IMR-90 (cell line): ENCODE results near the gene NDUFA13. TPM values are rescaled to one million over a fixed set of nuclear protein-coding genes. Genes with fewer than 3 reads are reported as not detected.

Experiments
- ATAC-seq: fragments of 200-7000 bp; cut with Tn5 transposase; 2 replicates; pipeline ENCODE4 v1.9.1; 2020; ENCODE audit warnings: low read depth, mild to moderate bottlenecking, moderate library complexity
- BruUV-seq: library from RNA; stranded (reverse); fragments of 400-500 nt; replicated peaks from 2 replicates; lab custom pipeline; 2021; lab: Mats Ljungman, UMichigan
- CTCF ChIA-PET: fragments of 300-600 bp; formaldehyde crosslinking; extraction: SDS; loops from one replicate; lab custom pipeline; 2021; ENCODE audit warnings: antibody characterized with exemption; lab: Yijun Ruan, JAX
- POLR2A ChIA-PET: fragments of 300-600 bp; sonication (Branson Sonifier 250); formaldehyde crosslinking; loops from one replicate; lab custom pipeline; 2022; ENCODE audit warnings: antibody characterized with exemption; ENCODE audit not compliant: unreplicated experiment; lab: Charles Lee
- DNase-seq: peaks from one replicate; pipeline ENCODE4 v3.0.0; 2013
- H2AFZ ChIP-seq: replicated peaks from 2 replicates; pipeline ENCODE3; 2013; ENCODE audit warnings: low read length, mild to moderate bottlenecking; ENCODE audit not compliant: poor library complexity
- H2AK5ac ChIP-seq: 2 replicates; pipeline ENCODE4 v1.6.1; 2013; ENCODE audit warnings: low read depth, low read length, inconsistent platforms
- H2AK9ac ChIP-seq: replicated peaks from 2 replicates; pipeline ENCODE3; 2013; ENCODE audit warnings: mild to moderate bottlenecking, low read depth, low read length, moderate library complexity; ENCODE audit not compliant: poor library complexity
- H2BK120ac ChIP-seq: 2 replicates; pipeline ENCODE4 v1.6.1; 2013; ENCODE audit warnings: low read depth, low read length, inconsistent platforms
- H2BK15ac ChIP-seq: 3 replicates; pipeline ENCODE4 v1.6.1; 2013; ENCODE audit warnings: low read depth, low read length, inconsistent platforms
- H2BK20ac ChIP-seq: 2 replicates; pipeline ENCODE4 v1.6.1; 2013; ENCODE audit warnings: low read depth, mild to moderate bottlenecking, inconsistent platforms, low read length, moderate library complexity
- H2BK5ac ChIP-seq: 2 replicates; pipeline ENCODE4 v1.6.1; 2013; ENCODE audit warnings: mild to moderate bottlenecking, low read depth, low read length, inconsistent platforms; ENCODE audit not compliant: poor library complexity, severe bottlenecking
- H3K14ac ChIP-seq: replicated peaks from 2 replicates; pipeline ENCODE4 v1.6.1; 2013; ENCODE audit warnings: low read depth, low read length, inconsistent platforms
- H3K18ac ChIP-seq: 2 replicates; pipeline ENCODE4 v1.6.1; 2013; ENCODE audit warnings: low read depth, low read length, control low read depth
- H3K23ac ChIP-seq: 2 replicates; pipeline ENCODE4 v1.6.1; 2013; ENCODE audit warnings: low read depth, low read length, inconsistent platforms
- H3K27ac ChIP-seq: 2 replicates; pipeline ENCODE4 v1.5.1; 2013; ENCODE audit warnings: mild to moderate bottlenecking, control low read depth, low read length; ENCODE audit not compliant: insufficient read depth
- H3K27me3 ChIP-seq: 2 replicates; pipeline ENCODE4 v1.6.1; 2013; ENCODE audit warnings: low read length; ENCODE audit not compliant: control insufficient read depth, insufficient read depth
- H3K36me3 ChIP-seq: 2 replicates; pipeline ENCODE4 v1.6.1; 2013; ENCODE audit warnings: low read length, mixed read lengths; ENCODE audit not compliant: control insufficient read depth, insufficient read depth
- H3K4ac ChIP-seq: 2 replicates; pipeline ENCODE4 v1.6.1; 2013; ENCODE audit warnings: low read depth, low read length, inconsistent platforms
- H3K4me1 ChIP-seq: 2 replicates; pipeline ENCODE4 v1.6.1; 2013; ENCODE audit warnings: low read length, mixed read lengths; ENCODE audit not compliant: control insufficient read depth, insufficient read depth
- H3K4me2 ChIP-seq: 2 replicates; pipeline ENCODE4 v1.6.1; 2013; ENCODE audit warnings: low read depth, mild to moderate bottlenecking, control low read depth, low read length, moderate library complexity
- H3K4me3 ChIP-seq: 2 replicates; pipeline ENCODE4 v1.5.1; 2013; ENCODE audit warnings: low read depth, mild to moderate bottlenecking, control low read depth, low read length, moderate library complexity; ENCODE audit not compliant: insufficient read depth
- H3K56ac ChIP-seq: 2 replicates; pipeline ENCODE4 v1.6.1; 2013; ENCODE audit warnings: low read length, inconsistent platforms; ENCODE audit not compliant: insufficient read depth; ENCODE audit errors: extremely low read depth
- H3K79me1 ChIP-seq, 2 experiments: 2 replicates each; pipeline ENCODE4 v1.6.1; 2013; ENCODE audit warnings: low read length in 2 of 2, inconsistent platforms in 1 of 2, low read depth in 1 of 2
- H3K9ac ChIP-seq: 2 replicates; pipeline ENCODE4 v1.6.1; 2013; ENCODE audit warnings: low read depth, low read length, control low read depth
- H3K9me1 ChIP-seq: 2 replicates; pipeline ENCODE4 v1.6.1; 2013; ENCODE audit warnings: low read length, inconsistent platforms; ENCODE audit not compliant: insufficient read depth
- H3K9me3 ChIP-seq: 2 replicates; pipeline ENCODE4 v1.6.1; 2013; ENCODE audit warnings: low read length; ENCODE audit not compliant: control insufficient read depth, insufficient read depth
- H4K20me1 ChIP-seq: 2 replicates; pipeline ENCODE4 v1.6.1; 2013; ENCODE audit warnings: low read length, inconsistent platforms; ENCODE audit not compliant: insufficient read depth
- H4K5ac ChIP-seq: 2 replicates; pipeline ENCODE4 v1.6.1; 2013; ENCODE audit warnings: mild to moderate bottlenecking, low read depth, low read length, control low read depth
- H4K8ac ChIP-seq, 2 experiments: 2 replicates each; pipeline ENCODE4 v1.6.1; 2013; ENCODE audit warnings: low read depth in 2 of 2, low read length in 2 of 2, control low read depth in 1 of 2, inconsistent platforms in 1 of 2
- H4K91ac ChIP-seq: 2 replicates; pipeline ENCODE4 v1.6.1; 2013; ENCODE audit warnings: low read depth, low read length, inconsistent platforms; ENCODE audit not compliant: insufficient read depth
- BHLHE40 ChIP-seq: fragments of 150-350 bp; IDR thresholded peaks from 2 replicates; pipeline ENCODE4 v1.6.1; 2016; ENCODE audit warnings: mild to moderate bottlenecking, low read depth, low read length
- CEBPB ChIP-seq: IDR thresholded peaks from 2 replicates; pipeline ENCODE4 v1.6.1; 2012; ENCODE audit warnings: low read depth, low read length, improper control_type of control experiment
- CHD1 ChIP-seq: IDR thresholded peaks from 2 replicates; pipeline ENCODE4 v1.6.1; 2012; ENCODE audit warnings: low read depth, low read length, improper control_type of control experiment
- FOS ChIP-seq: fragments of 150-350 bp; IDR thresholded peaks from 2 replicates; pipeline ENCODE4 v1.6.1; 2016; ENCODE audit warnings: low read depth, low read length
- MAFK ChIP-seq: IDR thresholded peaks from 2 replicates; pipeline ENCODE4 v1.6.1; 2012; ENCODE audit warnings: low read depth, low read length, improper control_type of control experiment
- NFE2L2 ChIP-seq: fragments of 150-350 bp; IDR thresholded peaks from 2 replicates; pipeline ENCODE4 v1.6.1; 2016; ENCODE audit warnings: low read depth, mild to moderate bottlenecking, low read length
- POLR2A ChIP-seq: IDR thresholded peaks from 2 replicates; pipeline ENCODE4 v1.6.1; 2012; ENCODE audit warnings: mild to moderate bottlenecking, low read depth, low read length
- RCOR1 ChIP-seq: IDR thresholded peaks from 2 replicates; pipeline ENCODE4 v1.6.1; 2012; ENCODE audit warnings: mild to moderate bottlenecking, low read length, improper control_type of control experiment; ENCODE audit not compliant: insufficient replicate concordance
- RFX5 ChIP-seq: IDR thresholded peaks from 2 replicates; pipeline ENCODE4 v1.8.0; 2012; ENCODE audit warnings: low read depth, mild to moderate bottlenecking, low read length, moderate library complexity
- SMC3 ChIP-seq: fragments of 150-350 bp; IDR thresholded peaks from 2 replicates; pipeline ENCODE4 v1.6.1; 2016; ENCODE audit warnings: low read depth, mild to moderate bottlenecking, antibody characterized with exemption, low read length, moderate library complexity
- WGBS, 2 experiments: methylation state at CpG; one replicate each; pipeline versions ENCODE4 v1.1.5 to v1.1.7; 2013; ENCODE audit warnings: missing lambda C conversion rate in 2 of 2; ENCODE audit not compliant: insufficient read length in 1 of 2; ENCODE audit errors: extremely low coverage in 2 of 2; 5-methylcytosine and 5-hydroxymethylcytosine counted together
- dilution Hi-C: fragments of 300-500 bp; cut with HindIII; formaldehyde crosslinking; loops from one replicate; pipeline ENCODE4 v1.14.3; 2018; ENCODE audit warnings: low sequenced_read_pairs; ENCODE audit not compliant: unreplicated experiment
- in situ Hi-C: fragments of 300-500 bp; cut with MboI; formaldehyde crosslinking; loops from 3 replicates; pipeline ENCODE4 v1.14.3; 2019; ENCODE audit warnings: low sequenced_read_pairs, inconsistent platforms, mixed read lengths
- intact Hi-C: fragments of 100-400 bp; cut with micrococcal nuclease; formaldehyde crosslinking; loops from 2 replicates; pipeline ENCODE4 v1.10.0; 2022
- polyA plus RNA-seq, 3 experiments: library from polyadenylated mRNA; depleted of rRNA; stranded (reverse); fragments of >200 nt; gene quantifications; 2 replicates each; pipeline ENCODE4 v1.2.3, GENCODE V29; 2012; ENCODE audit warnings: low replicate concordance in 1 of 3
- total RNA-seq: library from RNA; depleted of rRNA; stranded (reverse); fragments of >200 nt; gene quantifications from 2 replicates; pipeline ENCODE4 v1.2.3, GENCODE V29; 2012
- TF ChIP-seq, protein P1 (sequence below): conservative IDR thresholded peaks from 2 replicates; pipeline ENCODE4 v1.5.1; 2012; ENCODE audit warnings: mild to moderate bottlenecking, low read depth, low read length, improper control_type of control experiment
- TF ChIP-seq, protein P2 (sequence below): fragments of 150-350 bp; IDR thresholded peaks from 2 replicates; pipeline ENCODE4 v1.6.1; 2016; ENCODE audit warnings: low read depth, mild to moderate bottlenecking, low read length, moderate library complexity, borderline replicate concordance
- TF ChIP-seq, protein P3 (sequence below): fragments of 150-350 bp; IDR thresholded peaks from 2 replicates; pipeline ENCODE4 v1.6.1; 2017; ENCODE audit warnings: mild to moderate bottlenecking, antibody characterized with exemption, low read length, low read depth

The NDUFA13 gene
- total and polyA plus RNA-seq, 2 of the 4 experiments (the other 2 are of a cell fraction), result 30.6 to 667 TPM

DNA sequence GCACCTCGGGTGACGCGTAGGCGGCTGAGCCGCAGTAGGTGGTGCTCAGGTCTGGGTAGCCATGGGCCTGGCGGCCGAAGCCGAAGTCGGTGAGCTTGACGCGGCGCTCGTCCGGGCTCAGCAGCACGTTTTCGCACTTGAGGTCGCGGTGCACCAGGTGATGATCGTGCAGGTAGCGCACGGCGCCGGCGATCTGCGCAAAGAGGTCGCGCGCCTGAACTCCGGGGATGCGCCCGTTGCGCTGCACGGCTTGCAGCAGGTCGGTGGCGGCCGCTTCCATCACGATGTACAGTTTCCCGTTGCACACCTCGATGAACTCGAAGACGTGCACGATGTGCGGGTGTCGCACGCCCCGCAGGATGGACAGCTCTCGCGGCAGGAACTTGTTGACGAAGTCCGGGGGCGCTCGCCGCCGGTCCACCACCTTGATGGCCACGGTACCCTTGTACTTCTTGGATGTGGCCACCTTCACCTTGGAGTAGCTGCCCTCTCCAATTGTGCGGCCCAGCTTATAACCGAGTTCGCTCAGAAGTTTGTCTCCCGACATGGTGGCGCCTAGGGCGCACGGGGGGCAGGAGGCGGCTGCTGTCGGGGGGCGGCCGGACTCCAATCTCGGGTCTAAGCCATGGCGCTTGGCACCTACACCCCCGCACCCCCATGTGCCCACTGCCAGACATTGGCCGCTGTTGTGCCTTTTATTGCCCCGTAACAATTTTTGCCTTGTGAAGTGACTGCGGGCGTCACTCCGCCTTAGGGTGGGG, 964 bp upstream of the NDUFA13 start, which contains the start of gene TSSK6:
TSS of gene TSSK6 (minus strand) at position 668 of the 761 bp plus-strand sequence. CDS start at position 547, 121 bp downstream.
- POLR2A ChIA-PET, result no interaction called here
- peak within 1 kb of the TSS; percentile 68 for H2BK5ac ChIP-seq
- H3K9me1 ChIP-seq, result peaks cover 5% of the 10 kb centered on the region; the same call in 1 of the 2 replicates
- WGBS, 2 experiments, result 88% methylated on average over 55 of the region's 74 CpGs; no CpG with 5 or more reads in 1 of the 2 experiments
- CTCF ChIA-PET, result interaction anchor here (0.8 kb wide), 1 partner anchor 39 kb away, joined by 3 read pairs; no protein-coding TSS in a partner anchor
- DNase-seq (no peak), ATAC-seq (no peak)
- H3K27ac ChIP-seq, result peak within 1 kb of the TSS; percentile 81
- 0 out of 2 replicates have a peak, but pooled peaks cover 3% of the 10 kb centered on the region for H3K9me3 ChIP-seq
- H3K56ac ChIP-seq, result peak within 1 kb of the TSS; percentile 79
- H3K4me3 ChIP-seq, result peak within 1 kb of the TSS; percentile 60
- H3K9ac ChIP-seq, result peak within 1 kb of the TSS; percentile 84
- H2AFZ ChIP-seq, result peak within 1 kb of the TSS; percentile 99
- H3K14ac ChIP-seq, result peak within 1 kb of the TSS; percentile 92
- peak within 1 kb of the TSS; percentile 94 for H3K4ac ChIP-seq
- H2AK9ac ChIP-seq, result peak within 1 kb of the TSS; percentile 98
- TF ChIP-seq RFX5 (no peak), BHLHE40 (no peak), NFE2L2 (no peak), FOS (no peak), RCOR1 (no peak), CEBPB (no peak), POLR2A (no peak), CHD1 (no peak), MAFK (no peak), SMC3 (no peak)
- TF ChIP-seq, protein P1, sequence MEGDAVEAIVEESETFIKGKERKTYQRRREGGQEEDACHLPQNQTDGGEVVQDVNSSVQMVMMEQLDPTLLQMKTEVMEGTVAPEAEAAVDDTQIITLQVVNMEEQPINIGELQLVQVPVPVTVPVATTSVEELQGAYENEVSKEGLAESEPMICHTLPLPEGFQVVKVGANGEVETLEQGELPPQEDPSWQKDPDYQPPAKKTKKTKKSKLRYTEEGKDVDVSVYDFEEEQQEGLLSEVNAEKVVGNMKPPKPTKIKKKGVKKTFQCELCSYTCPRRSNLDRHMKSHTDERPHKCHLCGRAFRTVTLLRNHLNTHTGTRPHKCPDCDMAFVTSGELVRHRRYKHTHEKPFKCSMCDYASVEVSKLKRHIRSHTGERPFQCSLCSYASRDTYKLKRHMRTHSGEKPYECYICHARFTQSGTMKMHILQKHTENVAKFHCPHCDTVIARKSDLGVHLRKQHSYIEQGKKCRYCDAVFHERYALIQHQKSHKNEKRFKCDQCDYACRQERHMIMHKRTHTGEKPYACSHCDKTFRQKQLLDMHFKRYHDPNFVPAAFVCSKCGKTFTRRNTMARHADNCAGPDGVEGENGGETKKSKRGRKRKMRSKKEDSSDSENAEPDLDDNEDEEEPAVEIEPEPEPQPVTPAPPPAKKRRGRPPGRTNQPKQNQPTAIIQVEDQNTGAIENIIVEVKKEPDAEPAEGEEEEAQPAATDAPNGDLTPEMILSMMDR, result no peak
- TF ChIP-seq, protein P2, sequence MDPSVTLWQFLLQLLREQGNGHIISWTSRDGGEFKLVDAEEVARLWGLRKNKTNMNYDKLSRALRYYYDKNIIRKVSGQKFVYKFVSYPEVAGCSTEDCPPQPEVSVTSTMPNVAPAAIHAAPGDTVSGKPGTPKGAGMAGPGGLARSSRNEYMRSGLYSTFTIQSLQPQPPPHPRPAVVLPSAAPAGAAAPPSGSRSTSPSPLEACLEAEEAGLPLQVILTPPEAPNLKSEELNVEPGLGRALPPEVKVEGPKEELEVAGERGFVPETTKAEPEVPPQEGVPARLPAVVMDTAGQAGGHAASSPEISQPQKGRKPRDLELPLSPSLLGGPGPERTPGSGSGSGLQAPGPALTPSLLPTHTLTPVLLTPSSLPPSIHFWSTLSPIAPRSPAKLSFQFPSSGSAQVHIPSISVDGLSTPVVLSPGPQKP, result no peak
- TF ChIP-seq, protein P3, sequence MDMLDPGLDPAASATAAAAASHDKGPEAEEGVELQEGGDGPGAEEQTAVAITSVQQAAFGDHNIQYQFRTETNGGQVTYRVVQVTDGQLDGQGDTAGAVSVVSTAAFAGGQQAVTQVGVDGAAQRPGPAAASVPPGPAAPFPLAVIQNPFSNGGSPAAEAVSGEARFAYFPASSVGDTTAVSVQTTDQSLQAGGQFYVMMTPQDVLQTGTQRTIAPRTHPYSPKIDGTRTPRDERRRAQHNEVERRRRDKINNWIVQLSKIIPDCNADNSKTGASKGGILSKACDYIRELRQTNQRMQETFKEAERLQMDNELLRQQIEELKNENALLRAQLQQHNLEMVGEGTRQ, result no peak
- no peak within 1 kb of the TSS; the same call in 1 of the 3 replicates for H2BK15ac ChIP-seq
- H4K8ac ChIP-seq, result peak within 1 kb of the TSS; percentile 98
- H4K5ac ChIP-seq, result peak within 1 kb of the TSS; percentile 88
- peak within 1 kb of the TSS; percentile 71; the same call in 1 of the 2 replicates for H2BK120ac ChIP-seq
- in situ Hi-C loops, result no loop called here
- peak within 1 kb of the TSS; percentile 82 for H4K91ac ChIP-seq
- no TSS peak for BruUV-seq
- peak within 1 kb of the TSS; percentile 63 for H3K18ac ChIP-seq
- H2BK20ac ChIP-seq, result no peak within 1 kb of the TSS
- H3K79me1 ChIP-seq, result peaks cover 19 to 49% of the 10 kb centered on the region in 2 experiments
- H3K36me3 ChIP-seq, result peaks cover 9% of the 10 kb centered on the region
- intact Hi-C loops, result no loop called here
- H3K23ac ChIP-seq, result peak within 1 kb of the TSS; percentile 87
- peak within 1 kb of the TSS; percentile 81 for H3K4me2 ChIP-seq
- peak within 1 kb of the TSS; percentile 89 for H2AK5ac ChIP-seq
- no peaks in the 10 kb centered on the region for H3K27me3 ChIP-seq
- dilution Hi-C loops, result no loop called here
- peaks cover 5% of the 10 kb centered on the region; the same call in 1 of the 2 replicates for H3K4me1 ChIP-seq
- peaks cover 4% of the 10 kb centered on the region; the same call in 1 of the 2 replicates for H4K20me1 ChIP-seq
